HepG2 (cell line): ENCODE measurements around the gene HSPB7. TPM values are rescaled to one million over a fixed set of nuclear protein-coding genes. Genes with fewer than 3 reads are reported as not detected.

ENCODE experiments used
- AKAP8 ChIP-seq: sonication (generic); formaldehyde crosslinking; IDR thresholded peaks from 2 replicates; pipeline ENCODE4 v1.5.1; 2020; ENCODE audit warnings: mild to moderate bottlenecking, missing genetic modification reagents
- GZF1 ChIP-seq: sonication (generic); formaldehyde crosslinking; IDR thresholded peaks from 2 replicates; pipeline ENCODE4 v1.5.1; 2020; ENCODE audit warnings: mild to moderate bottlenecking, missing genetic modification reagents
- KAT7 ChIP-seq: IDR thresholded peaks from 2 replicates; pipeline ENCODE4 v1.6.1; 2018; ENCODE audit warnings: borderline replicate concordance, missing compliant biosample characterization
- KLF11 ChIP-seq: IDR thresholded peaks from 2 replicates; pipeline ENCODE4 v1.6.1; 2016; ENCODE audit warnings: missing compliant biosample characterization
- KMT2A ChIP-seq: sonication (generic); formaldehyde crosslinking; IDR thresholded peaks from 2 replicates; pipeline ENCODE4 v1.4.0; 2020; ENCODE audit warnings: missing genetic modification reagents
- LCORL ChIP-seq, 2 experiments: fragments of 450-650 bp in 1 of 2; sonication (generic) in 1 of 2; formaldehyde crosslinking in 1 of 2; IDR thresholded peaks; 2 replicates each; pipeline versions ENCODE4 v1.5.0 to v1.6.1; 2017 to 2020; ENCODE audit warnings: antibody characterized with exemption in 1 of 2, missing genetic modification reagents in 1 of 2
- polyA plus RNA-seq, 8 experiments: library from polyadenylated mRNA; depleted of rRNA in 3 of 8; stranded (reverse) in 7 of 8; unstranded in 1 of 8; fragments of >200 nt; fragmentation: Illumina TruSeq in 4 of 8; extraction: Trizol in 4 of 8; gene quantifications; 2 replicates each; pipeline versions ENCODE4 v1.2.1 to v1.2.3, GENCODE V29; 2011 to 2016; ENCODE audit warnings: low read depth in 4 of 8, missing spikeins in 1 of 8, mixed read lengths in 1 of 8; ENCODE audit not compliant: insufficient read depth in 1 of 8
- total RNA-seq, 5 experiments: library from RNA; depleted of rRNA; stranded (reverse); fragments of >200 nt; fragmentation: Illumina TruSeq; extraction: Trizol; gene quantifications; 2 replicates each; pipeline ENCODE4 v1.2.3, GENCODE V29; 2016; ENCODE audit warnings: low read depth in 1 of 5
- TF ChIP-seq, protein P1 (sequence below): sonication (generic); formaldehyde crosslinking; IDR thresholded peaks from 2 replicates; pipeline ENCODE4 v1.5.1; 2020; ENCODE audit warnings: mild to moderate bottlenecking, missing genetic modification reagents, moderate library complexity
- TF ChIP-seq, protein P2 (sequence below): sonication (generic); formaldehyde crosslinking; conservative IDR thresholded peaks from 2 replicates; pipeline ENCODE4 v1.4.0; 2020; ENCODE audit warnings: mild to moderate bottlenecking, missing genetic modification reagents, moderate library complexity
- TF ChIP-seq, protein P3 (sequence below): sonication (generic); formaldehyde crosslinking; IDR thresholded peaks from 2 replicates; pipeline ENCODE4 v1.5.1; 2020; ENCODE audit warnings: mild to moderate bottlenecking, missing genetic modification reagents, borderline replicate concordance
- TF ChIP-seq, protein P4 (sequence below): sonication (generic); formaldehyde crosslinking; IDR thresholded peaks from 2 replicates; pipeline ENCODE4 v1.4.0; 2020; ENCODE audit warnings: missing genetic modification reagents, mild to moderate bottlenecking, borderline replicate concordance

Gene HSPB7
- total and polyA plus RNA-seq, 2 of the 13 experiments (the other 11 are each of a cell fraction or from before 2014, with no cell fraction given) = 0.20 TPM; not detected in 1

DNA sequence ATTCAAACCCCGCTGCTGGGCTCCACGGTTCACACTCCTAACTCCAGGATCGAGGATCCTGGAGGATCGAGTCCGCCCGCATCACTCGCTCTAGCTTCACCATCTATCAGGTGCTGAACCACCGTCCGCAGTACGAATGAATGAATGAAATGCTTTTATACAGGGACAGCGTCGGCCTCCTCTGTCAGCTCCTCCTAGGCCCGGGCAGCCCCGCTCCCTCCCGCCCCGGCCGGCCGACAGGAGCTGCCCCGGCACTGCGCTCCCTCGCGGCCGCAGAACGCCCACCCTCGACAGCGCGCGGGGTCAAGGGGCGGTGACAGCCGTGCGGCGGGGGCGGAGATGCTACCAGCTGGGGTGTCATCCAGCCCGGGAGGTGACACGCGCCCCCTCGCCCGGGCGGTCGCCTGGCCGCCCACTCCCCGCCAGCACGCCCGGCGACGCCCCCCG is 42.5 kb downstream of the HSPB7 start (continued):
- peak; percentile 43; the same call in 1 of the 2 replicates for TF ChIP-seq KMT2A (CRISPR knock-in tag)
- TF ChIP-seq, protein P1, sequence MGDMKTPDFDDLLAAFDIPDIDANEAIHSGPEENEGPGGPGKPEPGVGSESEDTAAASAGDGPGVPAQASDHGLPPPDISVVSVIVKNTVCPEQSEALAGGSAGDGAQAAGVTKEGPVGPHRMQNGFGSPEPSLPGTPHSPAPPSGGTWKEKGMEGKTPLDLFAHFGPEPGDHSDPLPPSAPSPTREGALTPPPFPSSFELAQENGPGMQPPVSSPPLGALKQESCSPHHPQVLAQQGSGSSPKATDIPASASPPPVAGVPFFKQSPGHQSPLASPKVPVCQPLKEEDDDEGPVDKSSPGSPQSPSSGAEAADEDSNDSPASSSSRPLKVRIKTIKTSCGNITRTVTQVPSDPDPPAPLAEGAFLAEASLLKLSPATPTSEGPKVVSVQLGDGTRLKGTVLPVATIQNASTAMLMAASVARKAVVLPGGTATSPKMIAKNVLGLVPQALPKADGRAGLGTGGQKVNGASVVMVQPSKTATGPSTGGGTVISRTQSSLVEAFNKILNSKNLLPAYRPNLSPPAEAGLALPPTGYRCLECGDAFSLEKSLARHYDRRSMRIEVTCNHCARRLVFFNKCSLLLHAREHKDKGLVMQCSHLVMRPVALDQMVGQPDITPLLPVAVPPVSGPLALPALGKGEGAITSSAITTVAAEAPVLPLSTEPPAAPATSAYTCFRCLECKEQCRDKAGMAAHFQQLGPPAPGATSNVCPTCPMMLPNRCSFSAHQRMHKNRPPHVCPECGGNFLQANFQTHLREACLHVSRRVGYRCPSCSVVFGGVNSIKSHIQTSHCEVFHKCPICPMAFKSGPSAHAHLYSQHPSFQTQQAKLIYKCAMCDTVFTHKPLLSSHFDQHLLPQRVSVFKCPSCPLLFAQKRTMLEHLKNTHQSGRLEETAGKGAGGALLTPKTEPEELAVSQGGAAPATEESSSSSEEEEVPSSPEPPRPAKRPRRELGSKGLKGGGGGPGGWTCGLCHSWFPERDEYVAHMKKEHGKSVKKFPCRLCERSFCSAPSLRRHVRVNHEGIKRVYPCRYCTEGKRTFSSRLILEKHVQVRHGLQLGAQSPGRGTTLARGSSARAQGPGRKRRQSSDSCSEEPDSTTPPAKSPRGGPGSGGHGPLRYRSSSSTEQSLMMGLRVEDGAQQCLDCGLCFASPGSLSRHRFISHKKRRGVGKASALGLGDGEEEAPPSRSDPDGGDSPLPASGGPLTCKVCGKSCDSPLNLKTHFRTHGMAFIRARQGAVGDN (CRISPR knock-in tag) = peak; percentile 70
- peak; percentile 78; the same call in 1 of the 2 replicates for TF ChIP-seq KAT7
- TF ChIP-seq, protein P2, sequence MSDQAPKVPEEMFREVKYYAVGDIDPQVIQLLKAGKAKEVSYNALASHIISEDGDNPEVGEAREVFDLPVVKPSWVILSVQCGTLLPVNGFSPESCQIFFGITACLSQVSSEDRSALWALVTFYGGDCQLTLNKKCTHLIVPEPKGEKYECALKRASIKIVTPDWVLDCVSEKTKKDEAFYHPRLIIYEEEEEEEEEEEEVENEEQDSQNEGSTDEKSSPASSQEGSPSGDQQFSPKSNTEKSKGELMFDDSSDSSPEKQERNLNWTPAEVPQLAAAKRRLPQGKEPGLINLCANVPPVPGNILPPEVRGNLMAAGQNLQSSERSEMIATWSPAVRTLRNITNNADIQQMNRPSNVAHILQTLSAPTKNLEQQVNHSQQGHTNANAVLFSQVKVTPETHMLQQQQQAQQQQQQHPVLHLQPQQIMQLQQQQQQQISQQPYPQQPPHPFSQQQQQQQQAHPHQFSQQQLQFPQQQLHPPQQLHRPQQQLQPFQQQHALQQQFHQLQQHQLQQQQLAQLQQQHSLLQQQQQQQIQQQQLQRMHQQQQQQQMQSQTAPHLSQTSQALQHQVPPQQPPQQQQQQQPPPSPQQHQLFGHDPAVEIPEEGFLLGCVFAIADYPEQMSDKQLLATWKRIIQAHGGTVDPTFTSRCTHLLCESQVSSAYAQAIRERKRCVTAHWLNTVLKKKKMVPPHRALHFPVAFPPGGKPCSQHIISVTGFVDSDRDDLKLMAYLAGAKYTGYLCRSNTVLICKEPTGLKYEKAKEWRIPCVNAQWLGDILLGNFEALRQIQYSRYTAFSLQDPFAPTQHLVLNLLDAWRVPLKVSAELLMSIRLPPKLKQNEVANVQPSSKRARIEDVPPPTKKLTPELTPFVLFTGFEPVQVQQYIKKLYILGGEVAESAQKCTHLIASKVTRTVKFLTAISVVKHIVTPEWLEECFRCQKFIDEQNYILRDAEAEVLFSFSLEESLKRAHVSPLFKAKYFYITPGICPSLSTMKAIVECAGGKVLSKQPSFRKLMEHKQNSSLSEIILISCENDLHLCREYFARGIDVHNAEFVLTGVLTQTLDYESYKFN (CRISPR knock-in tag) = peak; percentile 21; the same call in 1 of the 2 replicates
- TF ChIP-seq, protein P3, sequence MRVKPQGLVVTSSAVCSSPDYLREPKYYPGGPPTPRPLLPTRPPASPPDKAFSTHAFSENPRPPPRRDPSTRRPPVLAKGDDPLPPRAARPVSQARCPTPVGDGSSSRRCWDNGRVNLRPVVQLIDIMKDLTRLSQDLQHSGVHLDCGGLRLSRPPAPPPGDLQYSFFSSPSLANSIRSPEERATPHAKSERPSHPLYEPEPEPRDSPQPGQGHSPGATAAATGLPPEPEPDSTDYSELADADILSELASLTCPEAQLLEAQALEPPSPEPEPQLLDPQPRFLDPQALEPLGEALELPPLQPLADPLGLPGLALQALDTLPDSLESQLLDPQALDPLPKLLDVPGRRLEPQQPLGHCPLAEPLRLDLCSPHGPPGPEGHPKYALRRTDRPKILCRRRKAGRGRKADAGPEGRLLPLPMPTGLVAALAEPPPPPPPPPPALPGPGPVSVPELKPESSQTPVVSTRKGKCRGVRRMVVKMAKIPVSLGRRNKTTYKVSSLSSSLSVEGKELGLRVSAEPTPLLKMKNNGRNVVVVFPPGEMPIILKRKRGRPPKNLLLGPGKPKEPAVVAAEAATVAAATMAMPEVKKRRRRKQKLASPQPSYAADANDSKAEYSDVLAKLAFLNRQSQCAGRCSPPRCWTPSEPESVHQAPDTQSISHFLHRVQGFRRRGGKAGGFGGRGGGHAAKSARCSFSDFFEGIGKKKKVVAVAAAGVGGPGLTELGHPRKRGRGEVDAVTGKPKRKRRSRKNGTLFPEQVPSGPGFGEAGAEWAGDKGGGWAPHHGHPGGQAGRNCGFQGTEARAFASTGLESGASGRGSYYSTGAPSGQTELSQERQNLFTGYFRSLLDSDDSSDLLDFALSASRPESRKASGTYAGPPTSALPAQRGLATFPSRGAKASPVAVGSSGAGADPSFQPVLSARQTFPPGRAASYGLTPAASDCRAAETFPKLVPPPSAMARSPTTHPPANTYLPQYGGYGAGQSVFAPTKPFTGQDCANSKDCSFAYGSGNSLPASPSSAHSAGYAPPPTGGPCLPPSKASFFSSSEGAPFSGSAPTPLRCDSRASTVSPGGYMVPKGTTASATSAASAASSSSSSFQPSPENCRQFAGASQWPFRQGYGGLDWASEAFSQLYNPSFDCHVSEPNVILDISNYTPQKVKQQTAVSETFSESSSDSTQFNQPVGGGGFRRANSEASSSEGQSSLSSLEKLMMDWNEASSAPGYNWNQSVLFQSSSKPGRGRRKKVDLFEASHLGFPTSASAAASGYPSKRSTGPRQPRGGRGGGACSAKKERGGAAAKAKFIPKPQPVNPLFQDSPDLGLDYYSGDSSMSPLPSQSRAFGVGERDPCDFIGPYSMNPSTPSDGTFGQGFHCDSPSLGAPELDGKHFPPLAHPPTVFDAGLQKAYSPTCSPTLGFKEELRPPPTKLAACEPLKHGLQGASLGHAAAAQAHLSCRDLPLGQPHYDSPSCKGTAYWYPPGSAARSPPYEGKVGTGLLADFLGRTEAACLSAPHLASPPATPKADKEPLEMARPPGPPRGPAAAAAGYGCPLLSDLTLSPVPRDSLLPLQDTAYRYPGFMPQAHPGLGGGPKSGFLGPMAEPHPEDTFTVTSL (CRISPR knock-in tag) = no peak
- TF ChIP-seq, protein P4, sequence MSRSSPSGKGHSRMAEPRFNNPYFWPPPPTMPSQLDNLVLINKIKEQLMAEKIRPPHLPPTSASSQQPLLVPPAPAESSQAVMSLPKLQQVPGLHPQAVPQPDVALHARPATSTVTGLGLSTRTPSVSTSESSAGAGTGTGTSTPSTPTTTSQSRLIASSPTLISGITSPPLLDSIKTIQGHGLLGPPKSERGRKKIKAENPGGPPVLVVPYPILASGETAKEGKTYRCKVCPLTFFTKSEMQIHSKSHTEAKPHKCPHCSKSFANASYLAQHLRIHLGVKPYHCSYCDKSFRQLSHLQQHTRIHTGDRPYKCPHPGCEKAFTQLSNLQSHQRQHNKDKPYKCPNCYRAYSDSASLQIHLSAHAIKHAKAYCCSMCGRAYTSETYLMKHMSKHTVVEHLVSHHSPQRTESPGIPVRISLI (CRISPR knock-in tag) = no peak
- TF ChIP-seq LCORL (IDR thresholded peaks at IDR 0.05) = no peak
- 0 out of 2 replicates have a peak, but pooled peaks have one; percentile 6 for TF ChIP-seq LCORL (CRISPR knock-in tag; IDR thresholded peaks at IDR 0.05)
- TF ChIP-seq KLF11 = no peak
- 0 out of 2 replicates have a peak, but pooled peaks have one; percentile 42 for TF ChIP-seq AKAP8
- TF ChIP-seq GZF1 = no peak
